Measurements from ENCODE around the gene SULT2B1. TPM values are rescaled to one million over a fixed set of nuclear protein-coding genes. Genes with fewer than 3 reads are reported as not detected.
"Not testable (repeated sequence)": the region's sequence is repeated elsewhere in the genome, so short reads cannot be mapped to it uniquely, and the experiment has no call there.

SULT2B1 gene
- under 1 TPM in 1 of 2 donors, not detected in 1; 0.60 TPM for total RNA-seq
- long read RNA-seq, donor 1 = 0 reads
- long read RNA-seq, donor 2 = 0 reads

GRCh38 chr19:48551437-48552302, at the start of gene SULT2B1:
Gene SULT2B1 (plus strand): TSS chr19:48552172. CDS start chr19:48552253, 81 bp downstream.
- intact Hi-C loops (cut with DNase I) = no loop called here
- no peak for DNase-seq (ENCODE audit: low spot score)

GRCh38 chr19:48502350-48503018, 49.5 kb upstream of the SULT2B1 start:
- intact Hi-C loops (cut with DNase I) = loop anchor here in 1 of 2 donors (5.0 kb wide), 1 partner anchor 80 kb away; no protein-coding TSS in a partner anchor

GRCh38 chr19:48506138-48506733, 45.7 kb upstream of the SULT2B1 start:
- no peak for DNase-seq (ENCODE audit: low spot score)
- intact Hi-C loops (cut with DNase I) = no loop called here

More at GRCh38 chr19:48502350-48503018, 49.5 kb upstream of the SULT2B1 start:
- DNase-seq (ENCODE audit: low spot score) = no peak

- intact Hi-C loops (cut with DNase I) = no loop called here
- DNase-seq (ENCODE audit: low spot score) = no peak
Measured at GRCh38 chr19:48507911-48508439, 44.0 kb upstream of the SULT2B1 start.

GRCh38 chr19:48508729-48509411, 43.1 kb upstream of the SULT2B1 start:
- DNase-seq (ENCODE audit: low spot score) = no peak
- intact Hi-C loops (cut with DNase I) = no loop called here

GRCh38 chr19:48509467-48510194, 42.3 kb upstream of the SULT2B1 start:
- intact Hi-C loops (cut with DNase I) = no loop called here
- no peak for DNase-seq (ENCODE audit: low spot score)

- no peak for DNase-seq (ENCODE audit: low spot score)
Measured at GRCh38 chr19:48510421-48511268, 41.3 kb upstream of the SULT2B1 start.

GRCh38 chr19:48511321-48511731, 40.6 kb upstream of the SULT2B1 start:
- intact Hi-C loops (cut with DNase I) = no loop called here
- DNase-seq (ENCODE audit: low spot score) = no peak

More at GRCh38 chr19:48510421-48511268, 41.3 kb upstream of the SULT2B1 start:
- intact Hi-C loops (cut with DNase I) = no loop called here

GRCh38 chr19:48511800-48512503, 40.0 kb upstream of the SULT2B1 start, which contains the start of gene LMTK3:
Gene LMTK3 (minus strand): TSS chr19:48511835. CDS start chr19:48511576, 259 bp downstream.
- intact Hi-C loops (cut with DNase I) = no loop called here
- no peak for DNase-seq (ENCODE audit: low spot score)

GRCh38 chr19:48512504-48513288, 39.3 kb upstream of the SULT2B1 start:
- intact Hi-C loops (cut with DNase I) = no loop called here
- DNase-seq (ENCODE audit: low spot score) = no peak

GRCh38 chr19:48513289-48514122, 38.5 kb upstream of the SULT2B1 start:
- DNase-seq (ENCODE audit: low spot score) = no peak
- intact Hi-C loops (cut with DNase I) = no loop called here

GRCh38 chr19:48514123-48514458, 37.9 kb upstream of the SULT2B1 start:
- intact Hi-C loops (cut with DNase I) = no loop called here
- DNase-seq (ENCODE audit: low spot score) = no peak

- DNase-seq (ENCODE audit: low spot score) = no peak
- intact Hi-C loops (cut with DNase I) = no loop called here
Measured at GRCh38 chr19:48516536-48516935, 35.4 kb upstream of the SULT2B1 start.

- DNase-seq (ENCODE audit: low spot score) = no peak
- intact Hi-C loops (cut with DNase I) = no loop called here
Measured at GRCh38 chr19:48518207-48518606, 33.8 kb upstream of the SULT2B1 start.

GRCh38 chr19:48519426-48519825, 32.5 kb upstream of the SULT2B1 start:
- DNase-seq (ENCODE audit: low spot score); intact Hi-C loops (cut with DNase I): not testable (repeated sequence)
